ENCODE results near the gene PRPS2. TPM values are rescaled to one million over a fixed set of nuclear protein-coding genes. Genes with fewer than 3 reads are reported as not detected.

The PRPS2 gene
- total RNA-seq, 2 donors from 2014 or later: 10.8 to 20.5 TPM

DNA sequence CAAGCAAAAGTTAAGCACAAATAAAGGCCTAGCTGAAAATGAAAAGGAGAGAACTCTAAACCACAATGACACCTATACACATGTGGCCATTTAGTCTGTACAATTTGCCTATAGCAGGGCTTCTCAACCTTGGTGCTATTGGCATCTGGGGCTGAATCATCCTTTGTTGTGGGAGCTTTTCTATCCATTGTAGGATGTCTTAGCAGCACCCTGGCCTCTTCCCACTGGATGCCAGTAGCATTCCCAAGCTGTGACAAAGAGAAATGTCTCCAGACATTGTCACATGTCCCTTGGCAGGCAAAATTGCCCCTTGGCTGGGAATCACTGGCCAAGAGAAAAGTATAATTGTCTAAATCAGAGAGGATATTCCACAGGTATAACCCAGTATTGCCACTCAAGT lies 13.5 kb upstream of the PRPS2 start:
- H3K4me1 ChIP-seq (ENCODE audit: control insufficient read depth in 1 of 2, low read depth in 2 of 2): no peaks in the 10 kb centered on the region
- TF ChIP-seq, protein P1, sequence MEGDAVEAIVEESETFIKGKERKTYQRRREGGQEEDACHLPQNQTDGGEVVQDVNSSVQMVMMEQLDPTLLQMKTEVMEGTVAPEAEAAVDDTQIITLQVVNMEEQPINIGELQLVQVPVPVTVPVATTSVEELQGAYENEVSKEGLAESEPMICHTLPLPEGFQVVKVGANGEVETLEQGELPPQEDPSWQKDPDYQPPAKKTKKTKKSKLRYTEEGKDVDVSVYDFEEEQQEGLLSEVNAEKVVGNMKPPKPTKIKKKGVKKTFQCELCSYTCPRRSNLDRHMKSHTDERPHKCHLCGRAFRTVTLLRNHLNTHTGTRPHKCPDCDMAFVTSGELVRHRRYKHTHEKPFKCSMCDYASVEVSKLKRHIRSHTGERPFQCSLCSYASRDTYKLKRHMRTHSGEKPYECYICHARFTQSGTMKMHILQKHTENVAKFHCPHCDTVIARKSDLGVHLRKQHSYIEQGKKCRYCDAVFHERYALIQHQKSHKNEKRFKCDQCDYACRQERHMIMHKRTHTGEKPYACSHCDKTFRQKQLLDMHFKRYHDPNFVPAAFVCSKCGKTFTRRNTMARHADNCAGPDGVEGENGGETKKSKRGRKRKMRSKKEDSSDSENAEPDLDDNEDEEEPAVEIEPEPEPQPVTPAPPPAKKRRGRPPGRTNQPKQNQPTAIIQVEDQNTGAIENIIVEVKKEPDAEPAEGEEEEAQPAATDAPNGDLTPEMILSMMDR (IDR thresholded peaks at IDR 0.05): no peak
- no peak for ATAC-seq (ENCODE audit: insufficient number of reproducible peaks, low FRiP score, low read depth)
- no peaks in the 10 kb centered on the region for H3K36me3 ChIP-seq
- H3K27me3 ChIP-seq (replicated peaks; ENCODE audit: insufficient read depth): no peaks in the 10 kb centered on the region
- DNase-seq (ENCODE audit: low spot score): no peak
- H3K9me3 ChIP-seq: no peaks in the 10 kb centered on the region
- H3K4me3 ChIP-seq: no peak overlapping the region
- no peak overlapping the region for H3K27ac ChIP-seq

DNA sequence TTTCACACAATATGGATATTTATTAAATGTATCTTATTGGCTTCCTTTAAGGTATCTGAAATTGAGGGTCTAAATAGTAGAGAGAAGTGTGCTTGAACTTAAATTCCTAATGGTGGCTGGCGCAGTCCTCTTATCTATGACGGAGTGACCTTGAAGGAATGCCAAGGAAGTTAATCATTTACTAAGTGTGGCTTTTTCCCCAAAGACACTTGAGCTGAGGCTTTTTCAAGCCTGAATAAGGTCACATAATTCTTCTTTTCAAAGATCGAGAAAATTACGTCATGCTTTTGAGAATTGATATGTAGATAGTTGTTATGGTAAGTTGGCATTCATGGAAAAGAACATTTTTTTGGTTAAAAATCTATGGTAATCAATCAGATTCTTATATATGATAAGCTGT lies 11.7 kb upstream of the PRPS2 start:
- H3K27ac ChIP-seq: no peak overlapping the region
- H3K36me3 ChIP-seq: no peaks in the 10 kb centered on the region
- ATAC-seq (ENCODE audit: insufficient number of reproducible peaks, low FRiP score, low read depth) (no peak), DNase-seq (ENCODE audit: low spot score) (no peak)
- TF ChIP-seq, protein P1 (IDR thresholded peaks at IDR 0.05): no peak
- H3K9me3 ChIP-seq: no peaks in the 10 kb centered on the region
- no peak overlapping the region for H3K4me3 ChIP-seq
- H3K4me1 ChIP-seq (ENCODE audit: control insufficient read depth in 1 of 2, low read depth in 2 of 2): no peaks in the 10 kb centered on the region
- no peaks in the 10 kb centered on the region for H3K27me3 ChIP-seq (replicated peaks; ENCODE audit: insufficient read depth)

DNA sequence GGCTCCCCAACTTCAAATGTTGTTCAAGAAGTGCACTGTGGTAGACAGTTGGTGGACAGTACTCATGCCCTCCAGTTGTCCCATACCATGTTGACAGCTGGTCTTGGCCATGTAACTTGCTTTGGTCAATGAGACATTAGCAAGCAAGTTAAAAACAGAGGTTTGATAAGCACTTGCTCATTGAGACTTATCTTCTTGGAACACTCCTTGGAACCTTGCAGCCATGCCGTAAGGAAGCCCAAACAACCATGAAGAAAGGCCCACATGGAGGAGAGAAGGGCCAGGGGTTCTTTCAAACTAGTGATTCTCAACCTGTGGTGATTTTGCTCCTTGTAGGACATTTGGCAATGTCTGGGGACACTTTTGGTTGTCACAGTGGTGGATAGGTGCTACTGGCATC lies 2.6 kb upstream of the PRPS2 start:
- Histone ChIP-seq H3K36me3 (no peaks in the 10 kb centered on the region), H3K27me3 (replicated peaks; ENCODE audit: insufficient read depth) (no peaks in the 10 kb centered on the region), H3K27ac (no peak overlapping the region), H3K4me3 (no peak overlapping the region), H3K9me3 (no peaks in the 10 kb centered on the region), H3K4me1 (ENCODE audit: control insufficient read depth in 1 of 2, low read depth in 2 of 2) (no peaks in the 10 kb centered on the region)
- DNase-seq (ENCODE audit: low spot score) (no peak), ATAC-seq (ENCODE audit: insufficient number of reproducible peaks, low FRiP score, low read depth) (no peak)
- TF ChIP-seq, protein P1 (IDR thresholded peaks at IDR 0.05): no peak

- TF ChIP-seq, protein P1 (IDR thresholded peaks at IDR 0.05): no peak
Measured at GRCh38 chrX:12789976-12790375, 1.2 kb upstream of the PRPS2 start.

DNA sequence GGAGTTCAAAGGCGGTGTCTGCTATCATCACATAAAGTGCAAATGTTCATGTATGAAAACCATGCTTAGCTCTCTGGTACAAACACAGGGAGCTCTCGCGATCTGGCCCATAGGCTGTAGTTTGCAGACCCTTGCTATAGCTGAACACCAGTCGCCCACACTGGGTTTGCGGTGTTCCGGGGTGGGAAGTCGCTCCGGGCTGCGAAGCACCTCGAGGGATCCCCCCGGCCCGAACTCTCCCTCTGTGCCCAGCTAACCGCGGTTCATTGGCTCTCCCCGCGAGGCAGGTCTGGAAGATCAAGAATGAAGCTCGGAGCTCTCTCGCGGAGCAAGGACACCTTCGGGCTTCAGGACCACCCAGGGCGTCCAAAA lies 341 bp upstream of the PRPS2 start:
- ATAC-seq (ENCODE audit: insufficient number of reproducible peaks, low FRiP score, low read depth): no peak
- H3K4me3 ChIP-seq: peak overlapping the region; percentile 85
- TF ChIP-seq, protein P1 (IDR thresholded peaks at IDR 0.05): no peak
- H3K4me1 ChIP-seq (ENCODE audit: control insufficient read depth in 1 of 2, low read depth in 2 of 2): no peaks in the 10 kb centered on the region
- H3K27me3 ChIP-seq (replicated peaks; ENCODE audit: insufficient read depth): no peaks in the 10 kb centered on the region
- DNase-seq (ENCODE audit: low spot score): no peak
- no peaks in the 10 kb centered on the region for H3K36me3 ChIP-seq
- no peaks in the 10 kb centered on the region for H3K9me3 ChIP-seq
- H3K27ac ChIP-seq: no peak overlapping the region

More at GRCh38 chrX:12789976-12790375, 1.2 kb upstream of the PRPS2 start:
- Histone ChIP-seq H3K36me3 (no peaks in the 10 kb centered on the region), H3K4me3 (no peak overlapping the region), H3K9me3 (no peaks in the 10 kb centered on the region), H3K27ac (no peak overlapping the region), H3K4me1 (ENCODE audit: control insufficient read depth in 1 of 2, low read depth in 2 of 2) (no peaks in the 10 kb centered on the region), H3K27me3 (replicated peaks; ENCODE audit: insufficient read depth) (no peaks in the 10 kb centered on the region)
- no peak for ATAC-seq (ENCODE audit: insufficient number of reproducible peaks, low FRiP score, low read depth)
- DNase-seq (ENCODE audit: low spot score): no peak
